GM19043 (cell line): ENCODE results near the gene MGLL.

Source experiments
- ATAC-seq: cut with Tn5 transposase; IDR thresholded peaks from one replicate; pipeline ENCODE4 v1.9.1; 2021; ENCODE audit warnings: low read depth; ENCODE audit not compliant: unreplicated experiment

The MGLL gene

DNA sequence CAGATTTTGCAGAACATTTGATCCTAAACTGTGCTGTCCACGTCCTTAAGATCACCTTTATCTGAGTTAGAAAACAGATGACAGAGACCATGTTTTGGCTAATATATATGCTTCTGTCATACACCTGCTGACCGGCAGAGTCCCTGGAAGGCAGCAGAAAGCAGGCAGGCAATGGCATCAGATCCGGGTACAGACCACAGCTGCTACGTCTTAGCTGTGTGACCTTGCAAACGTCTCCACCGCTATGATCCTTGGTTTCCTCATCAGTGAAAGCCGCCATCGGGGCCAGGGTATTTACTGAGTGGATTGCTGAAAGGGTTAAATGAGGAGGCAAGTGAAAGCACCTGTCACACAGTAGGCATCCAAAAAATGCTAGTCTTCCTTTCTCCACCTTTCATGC lies 77.4 kb downstream of the MGLL start:
- ATAC-seq: no peak

DNA sequence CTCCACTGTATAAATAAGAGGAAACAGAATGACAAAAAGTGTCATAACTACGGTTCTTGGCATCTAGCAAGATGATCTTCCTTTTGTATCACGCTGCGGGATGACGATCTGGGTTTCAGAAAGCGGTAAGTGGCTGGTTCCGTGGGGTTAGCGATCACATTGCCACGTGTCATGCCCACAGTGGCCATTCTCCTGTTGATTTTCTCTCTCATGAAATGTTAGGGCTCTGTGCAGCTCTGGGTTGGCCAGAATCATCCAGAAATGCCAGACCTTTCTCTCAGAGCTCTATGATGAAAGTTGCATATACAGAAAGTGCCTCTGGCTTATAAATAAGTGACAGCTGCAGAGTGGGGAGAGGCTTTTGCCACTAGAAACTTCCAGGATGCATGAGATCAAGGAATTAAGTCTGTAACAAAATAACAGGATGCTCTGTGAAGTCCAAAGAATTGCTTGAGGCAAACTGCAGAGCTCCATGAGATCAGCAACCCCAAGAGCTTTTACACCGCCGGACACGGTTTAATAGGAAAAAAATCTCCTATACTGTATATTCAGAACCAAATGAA lies 78.0 kb downstream of the MGLL start:
- ATAC-seq: no peak

DNA sequence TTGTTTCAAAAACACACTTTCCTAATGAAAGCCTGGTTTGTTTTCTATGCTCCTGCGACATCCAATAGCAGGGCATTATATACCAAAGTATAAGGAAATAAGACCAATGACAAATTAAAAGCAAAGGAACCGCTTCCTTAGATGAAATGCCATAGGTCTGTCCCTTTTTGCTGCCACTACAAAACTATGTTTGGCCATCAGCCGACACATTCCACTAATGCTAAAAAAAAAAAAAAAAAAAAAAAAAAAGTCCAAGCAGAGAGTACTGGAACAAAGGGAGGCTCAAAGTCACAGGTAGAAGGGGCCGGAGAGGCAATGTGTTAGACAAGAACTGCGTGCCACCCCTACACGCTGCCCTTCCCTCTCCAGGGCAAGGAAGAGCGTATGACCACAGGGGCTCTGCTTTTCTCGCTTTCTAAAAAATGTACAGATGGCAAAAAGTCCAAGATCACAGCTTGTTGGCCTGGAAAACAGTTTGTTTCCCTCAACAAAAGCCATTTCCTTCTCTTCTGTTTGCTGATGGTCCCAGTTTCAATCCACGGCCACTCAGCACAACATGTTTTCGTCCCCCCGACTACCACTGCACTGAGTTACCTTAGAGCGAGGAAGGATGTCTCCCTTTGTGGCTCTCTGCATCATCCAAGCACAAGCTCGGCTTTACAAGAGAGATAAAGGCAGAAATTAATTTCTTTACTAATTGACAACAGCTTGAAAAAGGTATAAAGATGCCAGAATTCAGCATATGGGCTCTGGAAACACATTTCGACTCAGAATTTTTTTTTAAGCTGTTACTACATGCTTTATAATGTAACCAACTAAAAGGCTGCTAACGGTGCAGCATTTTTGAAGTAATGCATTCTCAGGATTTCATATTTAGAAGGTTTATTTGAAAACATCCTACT lies 78.7 kb downstream of the MGLL start:
- ATAC-seq: no peak

DNA sequence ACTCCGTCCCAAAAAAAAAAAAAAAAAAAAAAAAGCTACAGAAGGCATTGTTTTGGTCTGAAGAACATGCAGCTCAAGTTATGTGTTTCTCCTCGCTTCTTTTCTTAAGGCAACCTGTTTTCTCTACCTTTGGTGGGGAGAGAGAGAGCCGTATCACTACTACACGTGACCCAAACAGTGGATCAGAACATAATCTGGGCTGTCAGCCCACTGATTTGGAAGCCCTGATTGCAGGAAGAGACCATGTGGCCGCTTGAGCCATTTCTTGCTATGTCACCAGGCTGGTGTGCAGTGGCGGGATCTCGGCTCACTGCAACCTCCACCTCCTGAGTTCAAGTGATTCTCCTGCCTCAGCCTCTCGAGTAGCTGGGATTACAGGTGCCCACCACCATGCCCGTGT lies 79.7 kb downstream of the MGLL start:
- no peak for ATAC-seq

DNA sequence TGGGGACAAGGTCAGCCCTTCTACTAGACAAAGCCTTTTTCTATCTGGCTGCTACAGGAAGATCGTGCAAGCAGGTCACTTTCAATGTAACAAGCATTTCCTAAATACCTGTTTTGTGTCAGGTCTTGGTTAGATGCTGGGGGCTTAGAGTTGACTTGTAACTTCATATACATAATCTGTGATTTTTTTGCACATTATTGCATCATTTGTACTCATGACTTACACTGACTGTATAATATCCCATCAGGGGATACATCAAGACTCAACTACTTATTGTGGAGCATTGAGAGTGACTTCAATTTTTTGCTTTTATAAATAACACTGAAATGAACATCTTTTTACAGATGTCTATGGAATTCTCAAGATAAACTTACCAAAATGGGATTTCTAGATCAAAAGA lies 80.6 kb downstream of the MGLL start:
- ATAC-seq: no peak

DNA sequence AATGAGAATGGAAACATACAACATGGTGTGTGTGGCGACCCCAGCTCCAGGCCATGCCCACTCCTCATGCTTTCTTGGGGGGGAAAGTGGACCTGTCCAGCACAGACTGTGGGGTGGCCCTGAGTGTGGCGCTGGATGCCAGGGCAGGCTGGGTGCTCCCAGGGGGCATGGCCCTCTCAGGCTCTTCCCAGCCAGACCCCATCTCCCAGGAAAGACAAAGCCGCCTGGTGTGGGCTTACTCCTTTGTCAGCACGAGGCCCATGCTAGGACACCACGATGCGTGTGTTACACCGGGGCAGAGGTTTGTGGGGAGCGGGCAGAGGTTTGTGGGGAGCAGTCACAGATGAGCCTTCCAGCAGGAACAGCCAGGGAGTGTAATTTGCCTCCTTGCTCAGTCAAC lies 81.1 kb downstream of the MGLL start:
- ATAC-seq: no peak

DNA sequence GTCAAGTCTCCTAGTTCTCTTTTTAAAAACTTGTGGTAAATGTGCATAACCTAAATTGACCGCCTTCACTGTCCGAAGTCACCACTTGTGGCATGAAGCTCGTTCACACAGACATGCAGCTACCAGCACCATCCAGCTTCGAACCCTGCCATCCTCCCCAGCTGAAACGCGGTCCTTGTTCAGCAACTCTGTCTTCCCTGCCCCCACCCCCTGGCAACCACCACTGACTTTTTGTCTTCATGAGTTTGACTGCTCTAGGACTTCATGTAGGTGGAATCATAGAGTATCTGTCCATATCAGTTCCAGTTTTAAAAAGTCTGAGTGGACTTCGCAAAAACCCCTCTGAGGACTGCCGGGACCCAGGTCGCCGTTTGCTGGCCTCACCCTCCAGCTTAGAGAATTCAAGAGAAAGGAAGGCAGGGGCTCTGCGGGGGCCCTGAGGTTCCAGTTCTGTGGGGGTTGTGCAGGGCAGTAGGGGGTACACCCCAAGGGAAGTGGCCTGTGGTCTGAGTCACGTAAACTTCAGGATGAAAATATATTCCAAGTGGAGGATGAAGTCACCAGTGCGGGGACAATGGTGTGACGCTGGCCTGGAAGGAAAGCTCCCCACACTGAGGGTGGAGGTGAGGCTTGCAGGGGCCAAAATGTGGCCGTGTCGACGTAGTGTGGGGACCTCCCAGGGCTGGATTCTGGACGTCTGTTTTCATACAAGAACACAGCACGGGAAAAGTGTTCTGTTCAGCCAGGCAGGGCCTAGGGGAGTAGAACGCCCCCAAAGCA lies 82.0 kb downstream of the MGLL start:
- no peak for ATAC-seq

DNA sequence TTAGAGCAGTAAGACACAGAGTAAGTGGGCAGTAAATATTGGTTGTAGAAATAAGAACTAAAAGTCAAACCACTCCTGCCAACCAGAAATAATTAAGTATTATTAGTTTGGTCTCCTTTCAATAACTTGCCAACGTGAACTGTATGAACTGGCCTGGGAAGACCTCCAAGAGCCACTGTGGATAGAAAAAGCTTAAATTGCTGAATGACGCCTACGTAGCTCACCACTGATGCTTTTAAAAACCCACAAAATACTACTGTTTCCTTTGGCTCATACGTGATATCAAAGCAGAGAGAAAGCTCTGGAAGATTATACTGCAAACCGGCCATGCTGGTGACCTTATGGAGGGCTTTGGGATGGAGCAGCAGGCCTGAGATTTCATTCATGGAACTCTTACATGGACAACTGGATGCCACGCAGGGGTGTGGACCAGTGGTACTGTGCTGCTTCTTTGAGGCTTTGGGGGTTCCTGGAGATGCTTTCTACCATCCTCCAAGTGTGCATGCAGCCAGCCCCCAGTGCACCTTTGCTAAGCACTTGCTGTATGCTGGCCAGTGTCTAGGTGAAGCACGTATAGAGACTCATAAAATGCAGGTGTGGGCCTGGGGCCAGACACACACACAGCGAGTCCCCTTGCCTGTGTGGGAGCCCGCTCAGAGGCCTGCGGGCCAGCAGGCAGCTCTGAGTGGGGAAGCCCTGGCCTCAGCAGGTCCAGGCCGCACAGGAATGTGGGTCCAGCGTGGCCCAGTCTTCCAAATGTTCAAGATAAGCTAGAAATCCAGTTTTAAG lies 82.8 kb downstream of the MGLL start:
- no peak for ATAC-seq

DNA sequence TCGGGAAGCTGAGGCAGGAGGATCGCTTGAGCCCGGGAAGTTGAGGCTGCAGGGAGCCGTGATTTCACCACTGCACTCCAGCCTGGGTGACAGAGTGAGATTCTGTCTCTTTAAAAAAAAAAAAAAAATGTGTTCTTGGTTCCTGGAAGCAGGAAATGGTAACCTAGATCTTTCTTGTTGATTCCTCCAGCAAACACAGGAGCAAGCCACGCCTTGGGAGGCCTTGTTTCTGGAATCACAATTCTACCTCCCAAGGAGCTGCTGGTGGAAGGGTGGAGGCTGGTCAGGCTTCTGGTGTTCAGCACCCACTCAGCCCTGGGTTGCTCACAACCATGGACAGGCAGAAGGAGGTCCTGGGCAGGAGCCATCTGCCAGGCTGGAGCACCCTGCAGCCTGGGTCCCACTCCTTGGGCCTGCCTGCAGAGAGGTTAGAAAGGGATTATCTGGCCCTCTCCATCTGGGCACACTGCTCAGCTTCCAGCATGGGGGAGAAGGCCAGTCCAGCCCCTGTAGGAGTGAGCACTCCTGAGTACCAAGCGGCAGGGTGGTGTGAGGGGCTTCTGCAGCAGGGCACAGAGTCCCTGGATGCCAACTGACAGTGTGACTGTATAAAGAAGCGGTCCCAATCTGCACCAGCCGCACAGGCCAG lies 84.0 kb downstream of the MGLL start:
- ATAC-seq: no peak

DNA sequence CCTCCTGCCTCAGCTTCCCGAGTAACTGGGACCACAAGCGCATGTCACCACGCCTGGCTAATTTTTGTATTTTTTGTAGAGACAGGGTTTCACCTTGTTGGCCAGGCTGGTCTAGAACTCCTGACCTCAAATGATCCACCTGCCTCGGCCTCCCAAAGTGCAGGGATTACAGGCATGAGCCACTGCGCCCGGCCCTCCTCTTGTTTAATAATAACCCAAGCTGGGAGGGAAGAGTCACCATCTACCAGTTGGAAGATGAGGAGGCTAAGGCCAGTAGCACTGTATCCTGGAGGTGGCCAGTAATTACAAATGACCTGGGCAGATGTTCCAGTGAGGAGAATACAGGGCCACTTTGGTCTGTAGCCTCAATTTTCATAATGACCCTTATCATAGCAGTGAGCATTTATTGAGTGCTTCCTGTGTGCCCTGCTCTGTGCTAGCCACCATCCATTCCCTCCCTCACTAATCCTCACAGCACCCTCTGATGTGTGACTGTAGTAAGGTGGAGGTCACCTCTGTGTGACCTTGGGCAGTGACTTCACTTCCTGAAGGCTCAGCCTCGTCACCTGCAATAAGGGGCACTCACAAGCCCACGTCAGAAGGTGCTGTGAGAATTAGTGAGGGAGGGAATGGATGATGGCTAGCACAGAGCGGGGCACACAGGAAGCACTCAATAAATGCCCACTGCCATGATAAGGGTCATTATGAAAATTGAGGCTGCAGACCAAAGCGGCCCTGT lies 85.3 kb downstream of the MGLL start:
- ATAC-seq: no peak

DNA sequence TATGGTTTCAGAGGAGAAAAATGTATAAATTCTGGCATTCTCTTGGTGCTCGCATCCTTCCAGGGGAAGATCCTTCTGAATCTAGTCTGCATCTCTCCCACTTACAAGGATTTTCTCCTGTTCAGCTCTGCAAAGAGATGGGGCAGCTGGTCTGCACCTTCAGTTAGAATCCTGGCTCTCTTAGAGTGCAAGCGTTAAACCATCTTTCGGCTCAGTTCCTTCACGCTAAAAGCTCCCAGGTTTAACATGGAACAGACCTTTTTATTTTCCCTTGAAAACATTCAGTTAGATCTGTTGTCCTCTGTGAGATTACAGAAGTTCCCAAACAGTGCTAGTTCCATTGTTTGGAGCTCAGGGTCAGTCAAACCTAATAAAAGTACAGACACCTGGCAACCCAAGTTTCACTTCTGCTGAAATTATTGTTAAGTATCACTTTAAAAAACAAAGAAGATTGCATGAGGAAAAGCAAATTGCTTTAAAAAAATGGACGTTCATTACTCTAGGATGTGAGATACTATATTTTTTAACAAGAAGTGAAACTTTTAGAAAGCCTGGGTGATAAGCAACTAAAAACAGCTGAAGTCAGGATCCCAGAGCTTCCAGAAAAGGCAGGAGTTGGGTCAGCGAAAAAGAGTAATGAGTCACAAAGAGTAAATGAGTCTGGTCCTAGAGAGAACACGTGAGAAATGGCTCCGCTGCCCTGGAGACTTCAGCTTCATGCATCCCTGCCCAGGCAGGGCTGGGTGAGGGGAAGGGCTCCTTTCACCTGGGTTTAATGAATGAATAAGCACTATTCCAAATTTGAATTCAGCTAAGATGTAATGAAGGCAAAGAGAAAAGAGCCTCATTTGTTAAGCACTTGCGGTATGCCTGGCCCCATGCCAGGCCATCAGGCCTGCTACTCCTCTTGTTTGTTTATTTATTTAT lies 86.3 kb downstream of the MGLL start:
- peak; percentile 79 for ATAC-seq

DNA sequence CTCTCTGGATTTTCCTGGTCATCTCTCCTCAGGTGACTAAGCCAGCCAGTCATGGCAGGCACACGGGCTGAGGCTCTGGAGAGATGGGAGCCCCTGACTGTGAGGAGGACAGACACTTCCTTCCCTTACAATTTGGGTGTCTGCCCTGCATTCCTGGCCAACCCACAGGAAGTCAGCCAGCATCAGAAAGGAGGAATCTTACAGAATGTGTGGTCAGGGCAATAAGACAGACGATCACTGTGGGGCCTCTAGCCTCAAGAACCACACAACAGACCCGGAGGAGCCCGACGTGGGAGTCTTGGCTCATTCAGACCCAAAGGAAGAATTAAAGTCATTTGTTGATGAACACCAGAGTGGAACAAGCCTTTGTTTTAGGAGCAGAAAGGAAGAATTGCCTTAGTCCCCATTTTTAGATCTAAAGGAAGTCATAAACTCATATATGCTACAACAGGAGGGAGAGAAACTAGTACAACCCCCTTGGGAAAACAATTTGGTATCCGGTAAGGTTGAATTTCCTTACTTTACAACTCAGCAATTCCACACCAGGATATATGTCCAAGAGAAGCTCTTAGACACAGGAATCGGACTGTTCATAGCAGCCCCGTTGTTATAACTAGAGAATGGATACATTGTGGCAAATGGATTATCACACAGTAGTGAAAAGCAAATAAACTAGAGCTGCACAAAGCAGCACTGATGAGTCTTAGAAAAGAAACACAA lies 87.4 kb downstream of the MGLL start:
- no peak for ATAC-seq

DNA sequence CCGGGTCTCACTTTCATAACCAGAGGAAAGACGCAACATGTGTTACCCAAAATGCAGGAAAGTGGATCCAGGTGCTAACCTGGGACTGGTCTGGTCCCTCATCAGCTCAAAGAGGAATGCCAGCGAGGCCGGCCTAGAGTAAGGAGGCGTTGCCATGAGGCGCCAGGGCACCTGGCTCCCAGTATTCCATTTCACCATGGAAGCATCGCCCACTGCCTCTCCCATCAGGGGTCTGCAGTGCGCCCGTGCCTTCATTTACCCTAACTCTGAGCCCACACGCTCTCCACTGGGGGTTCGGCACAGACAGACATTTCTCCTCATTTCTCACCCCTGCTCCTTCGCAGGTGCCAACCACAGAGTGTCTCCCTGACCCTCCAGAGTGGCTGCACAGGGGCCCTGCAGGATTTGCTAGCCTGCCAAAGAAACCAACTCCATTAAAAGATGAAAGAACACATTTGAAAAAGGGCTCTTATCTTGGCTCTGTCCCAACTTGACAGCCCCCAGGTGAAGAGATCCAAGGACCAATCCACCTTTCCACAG lies 88.1 kb downstream of the MGLL start:
- ATAC-seq: no peak

DNA sequence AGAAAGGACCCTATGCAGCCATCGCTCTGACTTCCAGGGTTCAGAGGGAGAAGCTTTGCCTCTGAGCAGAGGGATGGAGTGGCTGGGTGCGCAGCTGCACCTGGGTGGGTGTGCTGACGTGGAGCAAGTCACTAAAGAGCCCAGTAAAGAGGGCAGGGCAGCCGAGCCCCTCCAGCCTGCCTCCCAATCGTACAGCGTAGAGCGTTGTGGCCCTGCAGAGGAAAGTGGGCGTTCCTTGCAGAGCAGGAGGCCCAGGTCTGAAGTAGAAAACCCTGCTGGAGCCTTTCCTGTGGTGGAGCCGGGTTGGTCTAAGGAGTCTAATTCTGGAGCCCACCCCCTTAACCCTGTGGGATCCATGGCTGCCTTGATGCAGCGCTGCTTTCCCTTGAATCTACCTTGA lies 88.5 kb downstream of the MGLL start:
- no peak for ATAC-seq

DNA sequence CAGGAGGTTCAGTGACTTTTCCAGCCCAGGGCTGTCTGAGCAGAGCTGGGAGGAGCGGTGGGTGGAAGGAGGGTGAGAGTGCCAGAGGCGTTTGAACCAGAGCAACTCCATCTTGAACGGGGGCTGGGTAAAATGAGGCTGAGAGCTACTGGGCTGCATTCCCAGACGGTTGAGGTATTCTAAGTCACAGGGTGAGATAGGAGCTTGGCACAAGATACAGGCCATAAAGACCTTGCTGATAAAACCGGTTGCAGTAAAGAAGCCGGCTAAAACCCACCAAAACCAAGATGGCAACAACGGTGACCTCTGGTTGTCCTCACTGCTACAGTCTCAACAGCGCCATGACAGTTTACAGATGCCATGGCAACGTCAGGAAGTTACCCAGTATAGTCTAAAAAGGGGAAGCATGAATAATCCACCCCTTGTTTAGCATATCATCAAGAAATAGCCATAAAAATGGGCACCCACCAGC lies 89.4 kb downstream of the MGLL start:
- no peak for ATAC-seq

DNA sequence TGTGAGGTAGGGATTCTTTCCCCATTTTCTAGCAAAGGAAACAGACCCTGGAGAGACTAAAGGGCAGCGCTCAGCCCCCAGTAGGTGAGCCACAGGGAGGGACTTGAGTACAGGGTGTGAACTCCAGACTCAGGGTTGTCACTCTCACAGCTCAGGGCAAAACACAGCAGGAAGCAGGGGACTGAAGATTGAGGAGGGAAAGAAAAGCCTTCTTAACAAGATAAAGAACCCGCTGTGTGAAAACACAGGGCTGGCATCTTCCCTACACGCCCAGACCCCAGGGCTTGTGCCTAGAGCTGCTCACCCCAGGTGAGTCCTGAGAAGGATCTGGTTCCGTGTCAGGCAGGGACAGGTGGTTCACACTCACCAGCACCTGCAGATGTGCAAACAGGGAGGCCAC lies 90.0 kb downstream of the MGLL start:
- ATAC-seq: no peak

DNA sequence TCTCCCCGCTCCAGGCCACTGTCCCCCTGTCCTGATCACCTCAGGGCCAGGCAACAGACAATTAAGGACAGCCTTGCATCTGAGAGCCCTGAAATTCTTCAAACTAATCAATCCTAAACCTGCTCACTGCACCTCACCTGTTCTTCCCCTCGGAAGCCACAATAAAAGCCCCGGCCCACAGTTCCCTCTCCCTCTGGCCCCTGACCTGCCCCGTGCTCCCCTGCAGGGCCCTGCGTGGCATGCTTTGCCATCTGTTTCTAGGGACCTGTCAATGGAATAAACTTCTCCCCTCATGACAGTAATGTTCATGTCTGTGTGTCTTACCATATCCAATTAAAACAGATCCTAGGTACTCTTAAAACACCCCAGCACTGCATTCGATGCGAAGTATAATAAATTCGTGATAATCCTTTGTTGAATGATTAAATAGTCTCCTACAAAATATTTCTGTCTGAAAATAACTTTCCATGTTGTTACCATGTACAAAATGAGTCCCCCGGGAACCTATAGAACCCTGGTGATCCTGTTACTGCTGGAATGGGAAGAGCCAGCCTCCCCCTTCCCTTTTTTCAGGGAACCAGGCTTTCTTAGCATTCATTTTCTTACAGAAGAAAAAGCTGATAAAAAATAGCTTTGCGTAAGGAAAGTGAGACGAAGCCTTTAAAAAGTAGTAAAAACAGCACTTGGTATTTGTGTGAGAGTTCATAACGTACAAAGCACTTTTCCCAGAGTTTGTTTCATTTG lies 90.6 kb downstream of the MGLL start:
- no peak for ATAC-seq
